Kidney (tissue), 14 donors: ENCODE results near the gene DDX20. TPM values are rescaled to one million over a fixed set of nuclear protein-coding genes. Genes with fewer than 3 reads are reported as not detected.
A peak's percentile ranks its signal among the peaks of the same experiment; 100 is the strongest.

ENCODE experiments used
- DNase-seq, 5 donors: peaks; one replicate each; pipeline ENCODE4 v3.0.0-alpha.2; 2013 to 2020
- FAIRE-seq: peaks from 2 replicates; lab custom pipeline; 2012; peaks lifted over from hg19 to GRCh38; lab: Jason Lieb, UNC
- H3K27ac ChIP-seq, 2 donors: one replicate each; pipeline ENCODE4 v1.7.0; 2013; ENCODE audit warnings: low read depth in 2 of 2, low read length in 2 of 2, inconsistent platforms in 1 of 2
- H3K27me3 ChIP-seq: one replicate; pipeline ENCODE4 v1.7.1; 2013; ENCODE audit warnings: low read length, inconsistent platforms; ENCODE audit not compliant: control insufficient read depth, insufficient read depth
- H3K36me3 ChIP-seq, 3 donors: one replicate each; pipeline versions ENCODE4 v1.7.0 to v1.7.1; 2013; ENCODE audit warnings: low read length in 3 of 3, control low read depth in 1 of 3, inconsistent platforms in 1 of 3; ENCODE audit not compliant: insufficient read depth in 3 of 3, control insufficient read depth in 2 of 3
- H3K4me1 ChIP-seq, 3 donors: one replicate each; pipeline versions ENCODE4 v1.7.0 to v1.7.1; 2013; ENCODE audit warnings: low read length in 3 of 3, inconsistent platforms in 1 of 3, low read depth in 1 of 3; ENCODE audit not compliant: control insufficient read depth in 2 of 3, insufficient read depth in 2 of 3
- H3K4me3 ChIP-seq, 3 donors: one replicate each; pipeline versions ENCODE4 v1.7.0 to v1.8.1; 2013; ENCODE audit warnings: low read length in 3 of 3, control low read depth in 1 of 3, inconsistent platforms in 1 of 3
- H3K9ac ChIP-seq, 3 donors: one replicate each; pipeline versions ENCODE4 v1.7.0 to v1.7.1; 2013; ENCODE audit warnings: low read length in 3 of 3, control low read depth in 1 of 3, inconsistent platforms in 1 of 3
- H3K9me3 ChIP-seq, 3 donors: one replicate each; pipeline versions ENCODE4 v1.7.0 to v1.7.1; 2013; ENCODE audit warnings: low read length in 3 of 3, control low read depth in 1 of 3, inconsistent platforms in 1 of 3; ENCODE audit not compliant: control insufficient read depth in 2 of 3, insufficient read depth in 1 of 3
- intact Hi-C: fragments of 100-400 bp; cut with DNase I; formaldehyde crosslinking; loops from one replicate; pipeline ENCODE4 v1.11.1; 2022
- polyA plus RNA-seq: library from polyadenylated mRNA; stranded (reverse); fragments of 350-450 nt; fragmentation: Illumina TruSeq; extraction: RNeasy Lipid Tissue Mini Kit (QIAGEN cat#74804); gene quantifications from one replicate; pipeline ENCODE4 v1.2.3, GENCODE V29; 2014; ENCODE audit warnings: low read depth, low replicate concordance; ENCODE audit not compliant: insufficient read depth
- total RNA-seq: library from RNA; stranded (reverse); fragmentation: NEBNext Ultra II Directional; extraction: Animal tissue kit (Norgen Biotek cat#: 25700); gene quantifications from one replicate; pipeline ENCODE4 v1.2.1, GENCODE V29; 2021
- TF ChIP-seq, protein P1 (sequence below): IDR thresholded peaks from 3 replicates; pipeline ENCODE4 v1.5.1; 2012; ENCODE audit warnings: mild to moderate bottlenecking, moderate library complexity, borderline replicate concordance; ENCODE audit not compliant: insufficient read depth; ENCODE audit errors: extremely low read depth
- donor health status: control.
- donor health status: control.
- donor health status: control.
- donor health status: control.
- donor health status: control.
- donor health status: DM: yes; HTN: yes; CAD: no.
- donor health status: Normal renal cell carcinoma (clear cell type).

DDX20 gene
- total and polyA plus RNA-seq, 2 donors from 2014 or later = 5.5 to 9.6 TPM

DNA sequence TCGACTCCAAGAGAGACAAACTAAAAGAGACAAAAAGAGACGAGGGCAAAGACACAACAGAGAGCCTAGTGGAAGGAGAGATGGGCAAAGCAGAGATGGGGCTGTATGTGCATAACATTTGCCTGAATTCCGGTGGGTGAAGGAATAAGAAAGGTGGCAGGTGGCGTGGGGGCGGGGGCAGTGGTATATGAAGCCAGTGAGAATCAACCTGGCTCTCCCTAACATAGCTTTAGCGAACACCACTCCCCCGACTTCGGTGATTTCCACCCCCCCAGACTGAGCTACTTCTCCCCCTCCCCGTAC is 17.6 kb upstream of the DDX20 start:
- H3K9ac ChIP-seq = no peak overlapping the region

DNA sequence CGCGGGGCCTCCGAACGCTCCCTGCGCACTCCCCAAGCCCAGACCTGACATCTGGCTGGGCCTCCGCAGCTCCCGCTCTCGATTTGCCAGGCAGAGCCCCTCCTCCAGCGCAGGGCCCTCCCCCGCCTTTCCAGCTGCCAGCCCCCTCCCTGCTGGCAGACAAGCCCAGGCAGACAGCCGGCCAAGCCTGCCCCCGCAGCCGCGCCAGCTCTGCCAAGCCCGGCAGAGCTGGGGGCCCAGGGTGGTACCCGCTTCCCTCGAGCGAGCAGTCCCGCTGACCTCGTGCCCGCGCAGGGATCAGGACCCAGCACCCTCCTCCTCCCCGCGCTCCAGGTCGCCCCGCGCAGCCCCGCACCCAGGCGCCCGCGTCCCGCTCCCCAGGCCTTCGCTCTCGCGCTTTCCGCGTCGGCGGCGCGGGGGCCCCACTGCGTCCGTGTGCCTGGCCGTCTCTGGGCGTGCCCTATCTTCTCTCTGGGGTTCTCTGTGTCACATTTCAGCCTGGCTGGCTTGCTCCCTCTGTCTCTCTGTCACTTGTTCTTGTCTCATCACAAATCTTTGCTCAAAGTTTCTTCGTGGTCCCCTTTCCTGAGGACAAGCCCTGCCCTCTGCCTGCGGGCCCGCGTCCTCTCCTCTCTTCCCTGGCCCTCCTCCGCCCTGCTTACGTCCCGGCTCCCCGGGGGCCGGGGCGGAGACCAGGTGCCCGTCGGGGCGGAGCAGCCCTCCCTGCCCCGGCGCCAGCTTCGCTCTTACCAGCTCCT is 17.1 kb upstream of the DDX20 start:
- no peaks in the 10 kb centered on the region for H3K36me3 ChIP-seq
- peak; percentile 80 to 91 (median 84) for DNase-seq
- no peaks in the 10 kb centered on the region for H3K27me3 ChIP-seq
- TF ChIP-seq, protein P1, sequence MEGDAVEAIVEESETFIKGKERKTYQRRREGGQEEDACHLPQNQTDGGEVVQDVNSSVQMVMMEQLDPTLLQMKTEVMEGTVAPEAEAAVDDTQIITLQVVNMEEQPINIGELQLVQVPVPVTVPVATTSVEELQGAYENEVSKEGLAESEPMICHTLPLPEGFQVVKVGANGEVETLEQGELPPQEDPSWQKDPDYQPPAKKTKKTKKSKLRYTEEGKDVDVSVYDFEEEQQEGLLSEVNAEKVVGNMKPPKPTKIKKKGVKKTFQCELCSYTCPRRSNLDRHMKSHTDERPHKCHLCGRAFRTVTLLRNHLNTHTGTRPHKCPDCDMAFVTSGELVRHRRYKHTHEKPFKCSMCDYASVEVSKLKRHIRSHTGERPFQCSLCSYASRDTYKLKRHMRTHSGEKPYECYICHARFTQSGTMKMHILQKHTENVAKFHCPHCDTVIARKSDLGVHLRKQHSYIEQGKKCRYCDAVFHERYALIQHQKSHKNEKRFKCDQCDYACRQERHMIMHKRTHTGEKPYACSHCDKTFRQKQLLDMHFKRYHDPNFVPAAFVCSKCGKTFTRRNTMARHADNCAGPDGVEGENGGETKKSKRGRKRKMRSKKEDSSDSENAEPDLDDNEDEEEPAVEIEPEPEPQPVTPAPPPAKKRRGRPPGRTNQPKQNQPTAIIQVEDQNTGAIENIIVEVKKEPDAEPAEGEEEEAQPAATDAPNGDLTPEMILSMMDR = no peak
- peak overlapping the region in 2 of 3 donors; percentile 5 to 65 for H3K9ac ChIP-seq
- no peaks in the 10 kb centered on the region for H3K9me3 ChIP-seq
- peak overlapping the region; percentile 44 to 89 (median 84) for H3K4me3 ChIP-seq
- H3K27ac ChIP-seq = peak overlapping the region; percentile 71 to 77
- FAIRE-seq = no peak
- peaks cover 0 to 21% (median 5%) of the 10 kb centered on the region in 3 donors for H3K4me1 ChIP-seq
- intact Hi-C loops = no loop called here

More for the DNA sequence above, 17.6 kb upstream of the DDX20 start:
- TF ChIP-seq, protein P1 = no peak
- H3K36me3 ChIP-seq = no peaks in the 10 kb centered on the region
- no peaks in the 10 kb centered on the region for H3K27me3 ChIP-seq
- intact Hi-C loops = no loop called here
- peaks cover 0 to 25% (median 10%) of the 10 kb centered on the region in 3 donors for H3K4me1 ChIP-seq
- H3K9me3 ChIP-seq = no peaks in the 10 kb centered on the region
- peak overlapping the region in 1 of 2 donors; percentile 12 for H3K27ac ChIP-seq
- DNase-seq (no peak), FAIRE-seq (no peak)
- H3K4me3 ChIP-seq = peak overlapping the region; percentile 1 to 84 (median 57)

DNA sequence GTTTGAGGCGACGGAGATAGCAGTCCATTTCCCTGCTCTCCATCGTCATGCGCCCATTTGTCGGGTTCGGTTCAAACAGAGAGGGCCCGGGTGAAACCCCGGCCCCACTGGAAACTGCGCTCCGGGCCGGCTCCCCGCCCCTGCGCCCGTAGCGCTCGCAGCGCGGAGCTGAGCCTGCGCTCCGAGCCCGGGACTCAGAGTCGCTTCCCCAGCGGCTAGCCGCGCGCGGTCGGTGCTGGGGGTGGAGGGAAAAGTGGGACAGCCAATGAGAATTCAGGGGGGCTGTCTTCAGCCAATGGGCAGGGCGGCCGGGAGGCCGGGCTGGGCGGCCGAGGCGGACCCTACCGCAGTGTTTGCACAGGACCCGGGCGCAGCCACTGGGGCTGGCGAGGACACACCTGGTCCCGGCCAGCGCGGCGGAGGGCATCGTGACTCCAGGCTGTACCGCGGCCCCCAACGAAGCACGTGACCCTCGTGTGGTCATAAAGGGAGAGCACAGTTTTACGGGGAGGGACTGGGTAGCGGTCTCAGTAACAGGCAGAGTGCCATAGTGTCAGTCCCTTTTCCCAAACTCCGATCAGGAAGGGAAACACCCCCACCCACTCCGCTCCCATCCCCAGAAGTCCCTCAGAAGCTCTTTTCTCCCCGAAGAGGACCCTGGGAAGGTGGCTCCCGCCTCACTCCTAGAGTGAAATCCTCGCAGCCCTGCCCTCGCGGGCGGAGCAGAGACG is 16.3 kb upstream of the DDX20 start, which contains the start of gene INKA2:
INKA2 (minus strand) TSS at position 202 of the 731 bp plus-strand sequence; CDS start at position 49, 153 bp downstream.
- Histone ChIP-seq H3K36me3 (no peaks in the 10 kb centered on the region), H3K27me3 (no peaks in the 10 kb centered on the region), H3K27ac (peak within 1 kb of the TSS; percentile 71 to 77), H3K9me3 (no peaks in the 10 kb centered on the region), H3K4me3 (peak within 1 kb of the TSS; percentile 63 to 89 (median 84)), H3K9ac (peak within 1 kb of the TSS; percentile 34 to 65 (median 39)), H3K4me1 (peaks cover 0 to 17% (median 5%) of the 10 kb centered on the region in 3 donors)
- TF ChIP-seq, protein P1 = no peak
- FAIRE-seq (no peak), DNase-seq (peak; percentile 86 to 95 (median 90))
- intact Hi-C loops = no loop called here
